HG03103 (cell line): ENCODE data around the gene CFAP92.
"Not testable (repeated sequence)": the region's sequence is repeated elsewhere in the genome, so short reads cannot be mapped to it uniquely, and the experiment has no call there.

ENCODE experiments used
- ATAC-seq: cut with Tn5 transposase; IDR thresholded peaks from one replicate; pipeline ENCODE4 v1.9.1; 2021; ENCODE audit warnings: low read depth; ENCODE audit not compliant: unreplicated experiment

Gene CFAP92

GRCh38 chr3:128873244-128874022, 120.4 kb downstream of the CFAP92 start:
- ATAC-seq: no peak

- no peak for ATAC-seq
Measured at GRCh38 chr3:128872744-128873143, 121.1 kb downstream of the CFAP92 start.

- ATAC-seq: no peak
Measured at GRCh38 chr3:128872282-128872681, 121.6 kb downstream of the CFAP92 start.

GRCh38 chr3:128870347-128870746, 123.5 kb downstream of the CFAP92 start:
- ATAC-seq: no peak

- ATAC-seq: no peak
Measured at GRCh38 chr3:128867200-128868125, 126.4 kb downstream of the CFAP92 start.

- ATAC-seq: not testable (repeated sequence)
Measured at GRCh38 chr3:128864849-128865804, 128.7 kb downstream of the CFAP92 start.

GRCh38 chr3:128864351-128864811, 129.5 kb downstream of the CFAP92 start:
- ATAC-seq: no peak

GRCh38 chr3:128863560-128863959, 130.3 kb downstream of the CFAP92 start:
- no peak for ATAC-seq

GRCh38 chr3:128861491-128861890, 132.4 kb downstream of the CFAP92 start:
- no peak for ATAC-seq
